PC-3 (cell line): Measurements from ENCODE around the gene SEC31B. TPM values are rescaled to one million over a fixed set of nuclear protein-coding genes. Genes with fewer than 3 reads are reported as not detected.

ENCODE experiments used
- ATAC-seq: fragments of 200-7000 bp; cut with Tn5 transposase; 2 replicates; pipeline ENCODE4 v1.9.1; 2020; ENCODE audit warnings: mild to moderate bottlenecking, moderate library complexity
- BruUV-seq: library from RNA; stranded (reverse); fragments of 400-500 nt; replicated peaks from 2 replicates; lab custom pipeline; 2021; lab: Mats Ljungman, UMichigan
- CTCF ChIA-PET: fragments of 300-600 bp; sonication (Branson Sonifier 250); formaldehyde crosslinking; loops from one replicate; lab custom pipeline; 2022; ENCODE audit warnings: antibody characterized with exemption; lab: Charles Lee
- POLR2A ChIA-PET: fragments of 300-600 bp; sonication (Branson Sonifier 250); formaldehyde crosslinking; loops from one replicate; lab custom pipeline; 2022; ENCODE audit warnings: antibody characterized with exemption; ENCODE audit not compliant: unreplicated experiment; lab: Charles Lee
- DNase-seq: peaks from one replicate; pipeline ENCODE4 v3.0.0-alpha.2; 2015
- H2AFZ ChIP-seq: fragments of 300-600 bp; sonication (generic); 2 replicates; pipeline ENCODE4 v1.6.0; 2016; ENCODE audit warnings: antibody characterized with exemption, low read length
- H3F3A ChIP-seq: fragments of 300-600 bp; sonication (generic); one replicate; pipeline ENCODE4 v1.6.0; 2017; ENCODE audit warnings: antibody characterized with exemption, low read length, control low read depth, mild to moderate bottlenecking; ENCODE audit not compliant: unreplicated experiment
- H3K27ac ChIP-seq: fragments of 300-600 bp; sonication (generic); 2 replicates; pipeline ENCODE4 v1.5.1; 2016; ENCODE audit warnings: mild to moderate bottlenecking, low read length
- H3K27me3 ChIP-seq: fragments of 300-600 bp; sonication (generic); 2 replicates; pipeline ENCODE4 v1.6.1; 2016; ENCODE audit warnings: low read length, mixed read lengths
- H3K36me3 ChIP-seq: fragments of 300-600 bp; sonication (generic); 2 replicates; pipeline ENCODE4 v1.6.1; 2016; ENCODE audit warnings: low read depth, mixed run types, low read length, mixed read lengths
- H3K4me1 ChIP-seq: fragments of 300-600 bp; sonication (generic); 2 replicates; pipeline ENCODE4 v1.5.1; 2016; ENCODE audit warnings: low read length; ENCODE audit not compliant: insufficient read depth
- H3K4me2 ChIP-seq: fragments of 300-600 bp; sonication (generic); 2 replicates; pipeline ENCODE4 v1.6.0; 2016; ENCODE audit warnings: low read length
- H3K4me3 ChIP-seq: fragments of 300-600 bp; sonication (generic); 2 replicates; pipeline ENCODE4 v1.5.1; 2016; ENCODE audit warnings: mild to moderate bottlenecking, low read length, mixed read lengths
- H3K79me2 ChIP-seq: fragments of 300-600 bp; sonication (generic); 2 replicates; pipeline ENCODE4 v1.6.1; 2017; ENCODE audit warnings: low read length, mixed read lengths
- H3K9ac ChIP-seq: fragments of 300-600 bp; sonication (generic); 2 replicates; pipeline ENCODE4 v1.6.0; 2016; ENCODE audit warnings: mild to moderate bottlenecking, low read length
- H3K9me2 ChIP-seq: fragments of 300-600 bp; sonication (generic); replicated peaks from 2 replicates; pipeline ENCODE4 v1.6.1; 2016; ENCODE audit warnings: mixed run types, low read length, mixed read lengths
- H3K9me3 ChIP-seq: fragments of 300-600 bp; sonication (generic); 2 replicates; pipeline ENCODE4 v1.6.1; 2016; ENCODE audit warnings: low read length, mixed read lengths
- H4K20me1 ChIP-seq: fragments of 300-600 bp; sonication (generic); 2 replicates; pipeline ENCODE4 v1.6.1; 2016; ENCODE audit warnings: low read length, mixed read lengths
- CTCF ChIP-seq: fragments of 300-600 bp; sonication (generic); conservative IDR thresholded peaks from 2 replicates; pipeline ENCODE4 v1.5.1; 2017; ENCODE audit warnings: antibody characterized with exemption, low read depth, mild to moderate bottlenecking, low read length
- EZH2 ChIP-seq: fragments of 300-600 bp; sonication (generic); IDR thresholded peaks from one replicate; pipeline ENCODE4 v1.6.1; 2017; ENCODE audit warnings: antibody characterized with exemption, mild to moderate bottlenecking, low read length; ENCODE audit not compliant: unreplicated experiment
- EZH2phosphoT487 ChIP-seq: fragments of 300-600 bp; sonication (generic); IDR thresholded peaks from 2 replicates; pipeline ENCODE4 v1.6.1; 2018; ENCODE audit warnings: mild to moderate bottlenecking, antibody characterized with exemption, low read length, borderline replicate concordance
- intact Hi-C: fragments of 100-400 bp; cut with micrococcal nuclease; formaldehyde crosslinking; loops from 2 replicates; pipeline ENCODE4 v1.9.0; 2023
- total RNA-seq: library from RNA; depleted of rRNA; stranded (reverse); fragments of >200 nt; gene quantifications from 2 replicates; pipeline ENCODE4 v1.2.3, GENCODE V29; 2014

SEC31B gene
- total RNA-seq, 1 experiment from 2014 or later, result 1.6 TPM

- Histone ChIP-seq H3K27ac (no peak overlapping the region), H3F3A (no peaks in the 10 kb centered on the region), H3K27me3 (no peaks in the 10 kb centered on the region), H3K9ac (no peak overlapping the region), H3K36me3 (no peaks in the 10 kb centered on the region), H4K20me1 (no peaks in the 10 kb centered on the region), H2AFZ (no peak overlapping the region), H3K9me2 (no peaks in the 10 kb centered on the region), H3K4me1 (no peaks in the 10 kb centered on the region), H3K4me2 (no peak overlapping the region), H3K4me3 (no peak overlapping the region), H3K79me2 (no peaks in the 10 kb centered on the region), H3K9me3 (no peaks in the 10 kb centered on the region)
- DNase-seq, result no peak
- BruUV-seq, result no TSS peak
- intact Hi-C loops, result no loop called here
- TF ChIP-seq EZH2 (no peak), CTCF (no peak), EZH2phosphoT487 (no peak)
- ATAC-seq, result no peak
- ChIA-PET CTCF (no interaction called here), POLR2A (no interaction called here)
Observed at GRCh38 chr10:100448951-100449350, 70.7 kb downstream of the SEC31B start.

GRCh38 chr10:100447663-100448062 is 72.0 kb downstream of the SEC31B start:
- H3K27me3 ChIP-seq, result no peaks in the 10 kb centered on the region
- H4K20me1 ChIP-seq, result no peaks in the 10 kb centered on the region
- H3K4me1 ChIP-seq, result no peaks in the 10 kb centered on the region
- no peak for DNase-seq
- POLR2A ChIA-PET, result no interaction called here
- no peak overlapping the region for H3K9ac ChIP-seq
- TF ChIP-seq EZH2phosphoT487, result no peak
- no peak for TF ChIP-seq CTCF
- no peak for TF ChIP-seq EZH2
- CTCF ChIA-PET, result no interaction called here
- no TSS peak for BruUV-seq
- intact Hi-C loops, result no loop called here
- no peak overlapping the region for H2AFZ ChIP-seq
- no peak overlapping the region for H3K27ac ChIP-seq
- H3K4me2 ChIP-seq, result no peak overlapping the region
- no peak for ATAC-seq
- H3K79me2 ChIP-seq, result no peaks in the 10 kb centered on the region
- H3K9me2 ChIP-seq, result no peaks in the 10 kb centered on the region
- no peaks in the 10 kb centered on the region for H3K36me3 ChIP-seq
- no peak overlapping the region for H3K4me3 ChIP-seq
- H3F3A ChIP-seq, result no peaks in the 10 kb centered on the region
- no peaks in the 10 kb centered on the region for H3K9me3 ChIP-seq

GRCh38 chr10:100446130-100446761 is 73.4 kb downstream of the SEC31B start:
- Histone ChIP-seq H3K9me3 (no peaks in the 10 kb centered on the region), H3K4me3 (no peak overlapping the region), H2AFZ (no peak overlapping the region), H3K27ac (no peak overlapping the region), H3K4me2 (no peak overlapping the region), H3K9me2 (no peaks in the 10 kb centered on the region), H3K27me3 (no peaks in the 10 kb centered on the region), H3F3A (no peaks in the 10 kb centered on the region), H4K20me1 (no peaks in the 10 kb centered on the region), H3K4me1 (no peaks in the 10 kb centered on the region), H3K79me2 (no peaks in the 10 kb centered on the region), H3K36me3 (no peaks in the 10 kb centered on the region), H3K9ac (no peak overlapping the region)
- ChIA-PET CTCF (no interaction called here), POLR2A (no interaction called here)
- no peak for ATAC-seq
- DNase-seq, result no peak
- intact Hi-C loops, result no loop called here
- TF ChIP-seq EZH2 (no peak), CTCF (no peak), EZH2phosphoT487 (no peak)
- BruUV-seq, result no TSS peak
